ENCODE measurements around the gene CHN1.

- TF ChIP-seq CTCF (IDR thresholded peaks at IDR 0.05) (no peak), POLR2A (IDR thresholded peaks at IDR 0.05) (no peak)
These were observed 240.6 kb downstream of the CHN1 start, which contains the start of gene CHRNA1 for GRCh38 chr2:174764280-174765255.
